SH-SY5Y (cell line): ENCODE data around the gene ABCA7.

Experiments
- GATA2 ChIP-seq: IDR thresholded peaks from 2 replicates; pipeline ENCODE4 v1.6.1; 2011; ENCODE audit warnings: mild to moderate bottlenecking, low read depth, low read length
- GATA3 ChIP-seq: IDR thresholded peaks from 2 replicates; pipeline ENCODE4 v1.6.1; 2011; ENCODE audit warnings: low read depth, mild to moderate bottlenecking, low read length, moderate library complexity

DNA sequence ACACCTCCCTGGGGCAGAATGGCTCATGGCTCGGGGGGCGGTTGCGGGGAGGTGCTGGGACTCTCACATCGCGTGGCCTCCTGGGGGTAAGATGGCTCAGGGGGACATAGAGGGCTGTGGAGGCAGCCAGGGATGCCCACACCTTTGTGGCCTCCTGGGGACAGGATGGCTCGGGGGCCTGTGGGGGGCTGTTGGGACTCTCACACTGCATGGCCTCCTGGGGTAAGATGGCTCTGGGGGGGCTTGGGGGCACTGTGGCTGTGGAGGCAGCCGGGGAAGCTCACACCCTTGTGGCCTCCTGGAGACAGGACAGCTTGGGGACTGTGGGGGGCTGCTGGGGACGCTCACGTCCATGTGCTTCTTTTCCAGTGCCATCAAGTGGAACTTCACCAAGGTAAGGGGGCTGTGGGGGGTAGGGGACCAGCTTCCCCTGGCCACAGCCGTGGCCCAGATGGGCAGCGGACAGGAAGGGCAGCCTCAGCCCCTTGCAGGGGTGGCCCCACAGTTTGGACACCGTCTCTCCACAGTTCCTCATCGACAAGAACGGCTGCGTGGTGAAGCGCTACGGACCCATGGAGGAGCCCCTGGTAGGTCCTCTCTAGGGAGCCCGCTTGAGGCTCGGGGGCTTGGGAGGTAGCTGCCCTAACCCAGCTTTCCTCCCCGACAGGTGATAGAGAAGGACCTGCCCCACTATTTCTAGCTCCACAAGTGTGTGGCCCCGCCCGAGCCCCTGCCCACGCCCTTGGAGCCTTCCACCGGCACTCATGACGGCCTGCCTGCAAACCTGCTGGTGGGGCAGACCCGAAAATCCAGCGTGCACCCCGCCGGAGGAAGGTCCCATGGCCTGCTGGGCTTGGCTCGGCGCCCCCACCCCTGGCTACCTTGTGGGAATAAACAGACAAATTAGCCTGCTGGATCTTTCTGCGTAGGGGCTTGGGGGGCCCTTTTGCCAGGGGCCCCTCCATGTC is 66.2 kb downstream of the ABCA7 start:
- TF ChIP-seq GATA3 = no peak
- TF ChIP-seq GATA2 = no peak
